HepG2 (cell line): Measurements from ENCODE around the gene CCDC142. TPM values are rescaled to one million over a fixed set of nuclear protein-coding genes. Genes with fewer than 3 reads are reported as not detected.

ENCODE experiments used
- HBP1 ChIP-seq: IDR thresholded peaks from 2 replicates; pipeline ENCODE4 v1.6.1; 2016; ENCODE audit warnings: low read depth, control low read depth
- HDAC2 ChIP-seq: sonication (generic); formaldehyde crosslinking; IDR thresholded peaks from 2 replicates; pipeline ENCODE4 v1.4.0; 2020; ENCODE audit warnings: missing genetic modification reagents
- HNF4G ChIP-seq, 2 experiments: sonication (generic) in 1 of 2; formaldehyde crosslinking in 1 of 2; IDR thresholded peaks; 2 replicates each; pipeline versions ENCODE4 v1.4.0 to v1.6.1; 2011 to 2020; ENCODE audit warnings: borderline replicate concordance in 2 of 2, low read depth in 2 of 2, mild to moderate bottlenecking in 2 of 2, low read length in 1 of 2, missing genetic modification reagents in 1 of 2, moderate library complexity in 1 of 2
- HOXD1 ChIP-seq: sonication (generic); formaldehyde crosslinking; IDR thresholded peaks from 2 replicates; pipeline ENCODE4 v1.5.0; 2020; ENCODE audit warnings: missing genetic modification reagents
- IRF9 ChIP-seq: sonication (generic); formaldehyde crosslinking; IDR thresholded peaks from 2 replicates; pipeline ENCODE4 v1.8.0; 2022; ENCODE audit warnings: missing genetic modification reagents, mild to moderate bottlenecking, borderline replicate concordance
- KAT8 ChIP-seq: IDR thresholded peaks from 2 replicates; pipeline ENCODE4 v1.6.1; 2016; ENCODE audit warnings: missing genetic modification reagents, missing compliant biosample characterization
- KDM2A ChIP-seq: sonication (generic); formaldehyde crosslinking; IDR thresholded peaks from 2 replicates; pipeline ENCODE4 v1.4.0; 2020; ENCODE audit warnings: low read depth, missing genetic modification reagents, borderline replicate concordance
- MED1 ChIP-seq: sonication (generic); formaldehyde crosslinking; IDR thresholded peaks from 2 replicates; pipeline ENCODE4 v1.4.0; 2020; ENCODE audit warnings: missing genetic modification reagents
- MEIS2 ChIP-seq: sonication (generic); formaldehyde crosslinking; IDR thresholded peaks from 2 replicates; pipeline ENCODE4 v1.9.0; 2021; ENCODE audit warnings: mild to moderate bottlenecking, missing genetic modification reagents
- RXRB ChIP-seq: IDR thresholded peaks from 2 replicates; pipeline ENCODE4 v1.6.1; 2016; ENCODE audit warnings: borderline replicate concordance, missing genetic modification reagents, missing compliant biosample characterization
- SOX6 ChIP-seq, 2 experiments: fragments of 450-650 bp in 1 of 2; sonication (generic) in 1 of 2; formaldehyde crosslinking in 1 of 2; IDR thresholded peaks; 2 replicates each; pipeline versions ENCODE4 v1.4.0 to v1.6.1; 2017 to 2020; ENCODE audit warnings: antibody characterized with exemption in 1 of 2, mild to moderate bottlenecking in 1 of 2, missing genetic modification reagents in 1 of 2
- SP140L ChIP-seq: sonication (generic); formaldehyde crosslinking; IDR thresholded peaks from 2 replicates; pipeline ENCODE4 v1.4.0; 2020; ENCODE audit warnings: missing genetic modification reagents, borderline replicate concordance
- SP5 ChIP-seq: IDR thresholded peaks from 2 replicates; pipeline ENCODE4 v1.6.1; 2016; ENCODE audit warnings: low read depth, borderline replicate concordance
- THRA ChIP-seq: sonication (generic); formaldehyde crosslinking; IDR thresholded peaks from 2 replicates; pipeline ENCODE4 v1.4.0; 2020; ENCODE audit warnings: missing genetic modification reagents, borderline replicate concordance
- ZBTB20 ChIP-seq: sonication (generic); formaldehyde crosslinking; IDR thresholded peaks from 2 replicates; pipeline ENCODE4 v1.8.1; 2023; ENCODE audit warnings: missing genetic modification reagents, low read depth, mild to moderate bottlenecking, borderline replicate concordance
- ZBTB21 ChIP-seq: sonication (generic); formaldehyde crosslinking; IDR thresholded peaks from 2 replicates; pipeline ENCODE4 v1.4.0; 2020; ENCODE audit warnings: missing genetic modification reagents
- ZNF367 ChIP-seq: sonication (generic); formaldehyde crosslinking; IDR thresholded peaks from 2 replicates; pipeline ENCODE4 v1.4.0; 2020; ENCODE audit warnings: missing genetic modification reagents, borderline replicate concordance
- ZNF577 ChIP-seq: sonication (generic); formaldehyde crosslinking; IDR thresholded peaks from 2 replicates; pipeline ENCODE4 v1.4.0; 2020; ENCODE audit warnings: mild to moderate bottlenecking, low read depth, missing genetic modification reagents, borderline replicate concordance
- ZNF724P ChIP-seq: sonication (generic); formaldehyde crosslinking; IDR thresholded peaks from 2 replicates; pipeline ENCODE4 v1.8.0; 2022; ENCODE audit warnings: missing genetic modification reagents, borderline replicate concordance
- ZNF766 ChIP-seq: sonication (generic); formaldehyde crosslinking; IDR thresholded peaks from 2 replicates; pipeline ENCODE4 v1.5.0; 2020; ENCODE audit warnings: missing genetic modification reagents, borderline replicate concordance
- ZSCAN5A ChIP-seq: sonication (generic); formaldehyde crosslinking; IDR thresholded peaks from 2 replicates; pipeline ENCODE4 v1.8.0; 2022; ENCODE audit warnings: mild to moderate bottlenecking, missing genetic modification reagents, borderline replicate concordance
- polyA plus RNA-seq, 8 experiments: library from polyadenylated mRNA; depleted of rRNA in 3 of 8; stranded (reverse) in 7 of 8; unstranded in 1 of 8; fragments of >200 nt; fragmentation: Illumina TruSeq in 4 of 8; extraction: Trizol in 4 of 8; gene quantifications; 2 replicates each; pipeline versions ENCODE4 v1.2.1 to v1.2.3, GENCODE V29; 2011 to 2016; ENCODE audit warnings: low read depth in 4 of 8, missing spikeins in 1 of 8, mixed read lengths in 1 of 8; ENCODE audit not compliant: insufficient read depth in 1 of 8
- total RNA-seq, 5 experiments: library from RNA; depleted of rRNA; stranded (reverse); fragments of >200 nt; fragmentation: Illumina TruSeq; extraction: Trizol; gene quantifications; 2 replicates each; pipeline ENCODE4 v1.2.3, GENCODE V29; 2016; ENCODE audit warnings: low read depth in 1 of 5

Gene CCDC142
- total and polyA plus RNA-seq, 2 of the 13 experiments (the other 11 are each of a cell fraction or from before 2014, with no cell fraction given), result 14.7 to 30.4 TPM

GRCh38 chr2:74482801-74483674 lies at the start of gene CCDC142, which contains the start of gene TTC31 (continued):
- peak; percentile 77 for TF ChIP-seq THRA (CRISPR knock-in tag)
- TF ChIP-seq HDAC2 (CRISPR knock-in tag), result peak; percentile 88
- peak; percentile 86 for TF ChIP-seq HBP1
- peak; percentile 75 for TF ChIP-seq MED1 (CRISPR knock-in tag)
- TF ChIP-seq SP140L, result no peak
- peak; percentile 83 for TF ChIP-seq SP5 (CRISPR knock-in tag)
- peak; percentile 32; the same call in 1 of the 2 replicates for TF ChIP-seq MEIS2
- TF ChIP-seq KAT8, result peak; percentile 98
- peak; percentile 58; the same call in 1 of the 2 replicates for TF ChIP-seq ZNF766 (CRISPR knock-in tag)
- TF ChIP-seq ZBTB20 (CRISPR knock-in tag), result no peak; the same call in 1 of the 2 replicates
- TF ChIP-seq KDM2A (CRISPR knock-in tag), result peak; percentile 96
- peak; percentile 61 for TF ChIP-seq ZSCAN5A (CRISPR knock-in tag)
- TF ChIP-seq IRF9 (CRISPR knock-in tag), result no peak; the same call in 1 of the 2 replicates
- no peak for TF ChIP-seq SOX6 (IDR thresholded peaks at IDR 0.05)
- peak; percentile 77 for TF ChIP-seq SOX6 (CRISPR knock-in tag; IDR thresholded peaks at IDR 0.05)
- TF ChIP-seq RXRB, result peak; percentile 61
- TF ChIP-seq ZNF367 (CRISPR knock-in tag), result no peak
- TF ChIP-seq HOXD1 (CRISPR knock-in tag), result peak; percentile 50; the same call in 1 of the 2 replicates
- no peak for TF ChIP-seq ZNF577 (CRISPR knock-in tag)
- peak; percentile 51 for TF ChIP-seq ZNF724P (CRISPR knock-in tag)
- TF ChIP-seq ZBTB21 (CRISPR knock-in tag), result no peak; the same call in 1 of the 2 replicates
- TF ChIP-seq HNF4G (IDR thresholded peaks at IDR 0.05; ENCODE audit: borderline replicate concordance, low read depth, low read length), result peak; percentile 88
- TF ChIP-seq HNF4G (CRISPR knock-in tag; IDR thresholded peaks at IDR 0.05; ENCODE audit: borderline replicate concordance, low read depth), result peak; percentile 90; the same call in 1 of the 2 replicates
